Panc1 (cell line): ENCODE data around the gene MACF1. TPM values are rescaled to one million over a fixed set of nuclear protein-coding genes. Genes with fewer than 3 reads are reported as not detected.
"Not testable (repeated sequence)": the region's sequence is repeated elsewhere in the genome, so short reads cannot be mapped to it uniquely, and the experiment has no call there.

ENCODE experiments used
- ATAC-seq: fragments of 200-7000 bp; cut with Tn5 transposase; 2 replicates; pipeline ENCODE4 v1.9.1; 2020; ENCODE audit warnings: mild to moderate bottlenecking, moderate library complexity
- BruUV-seq: library from RNA; stranded (reverse); fragments of 400-500 nt; replicated peaks from 2 replicates; lab custom pipeline; 2021; lab: Mats Ljungman, UMichigan
- CTCF ChIA-PET: fragments of 300-600 bp; sonication (Branson Sonifier 250); formaldehyde crosslinking; loops from one replicate; lab custom pipeline; 2022; ENCODE audit warnings: antibody characterized with exemption; lab: Charles Lee
- POLR2A ChIA-PET: fragments of 300-600 bp; sonication (Branson Sonifier 250); formaldehyde crosslinking; loops from one replicate; lab custom pipeline; 2022; ENCODE audit warnings: antibody characterized with exemption; lab: Charles Lee
- DNase-seq: peaks from one replicate; pipeline ENCODE4 v3.0.0-alpha.2; 2010; ENCODE audit warnings: low read depth, low spot score
- H3K27ac ChIP-seq: 2 replicates; pipeline ENCODE4 v1.5.1; 2011; ENCODE audit warnings: mild to moderate bottlenecking, low read length, inconsistent platforms
- H3K27me3 ChIP-seq: fragments of 200-500 bp; sonication (Bioruptor generic); 2 replicates; pipeline ENCODE4 v1.6.0; 2014; ENCODE audit warnings: low read length, inconsistent platforms; ENCODE audit not compliant: control insufficient read depth, insufficient read depth
- H3K36me3 ChIP-seq: fragments of 200-500 bp; sonication (Bioruptor generic); 2 replicates; pipeline ENCODE4 v1.5.1; 2014; ENCODE audit warnings: inconsistent platforms, mild to moderate bottlenecking, low read length, moderate library complexity; ENCODE audit not compliant: control insufficient read depth, insufficient read depth
- H3K4me1 ChIP-seq: 2 replicates; pipeline ENCODE4 v1.5.1; 2011; ENCODE audit warnings: inconsistent platforms, mild to moderate bottlenecking, low read length, moderate library complexity; ENCODE audit not compliant: control insufficient read depth, insufficient read depth
- H3K4me3 ChIP-seq, 2 experiments: 2 replicates each; pipeline ENCODE4 v1.5.1; 2011 to 2012; ENCODE audit warnings: low read depth in 2 of 2, low read length in 2 of 2, mild to moderate bottlenecking in 2 of 2, inconsistent platforms in 1 of 2, moderate library complexity in 1 of 2
- H3K9me3 ChIP-seq: fragments of 200-500 bp; sonication (Bioruptor generic); 2 replicates; pipeline ENCODE4 v1.5.1; 2014; ENCODE audit warnings: low read depth, mild to moderate bottlenecking, inconsistent platforms, low read length, moderate library complexity; ENCODE audit not compliant: control insufficient read depth, insufficient read depth
- POLR2AphosphoS5 ChIP-seq: IDR thresholded peaks from 2 replicates; pipeline ENCODE4 v1.6.1; 2012; ENCODE audit warnings: mild to moderate bottlenecking, low read depth, low read length, moderate library complexity
- REST ChIP-seq, 2 experiments: IDR thresholded peaks; 2 replicates each; pipeline ENCODE4 v1.6.1; 2011 to 2012; ENCODE audit warnings: low read depth in 2 of 2, control low read depth in 1 of 2, low read length in 1 of 2, mild to moderate bottlenecking in 1 of 2, moderate library complexity in 1 of 2; ENCODE audit not compliant: insufficient read depth in 1 of 2
- SIN3A ChIP-seq: IDR thresholded peaks from 2 replicates; pipeline ENCODE4 v1.6.1; 2012; ENCODE audit warnings: low read depth, mild to moderate bottlenecking, low read length, moderate library complexity, borderline replicate concordance; ENCODE audit not compliant: insufficient read depth
- TCF7L2 ChIP-seq: IDR thresholded peaks from 2 replicates; pipeline ENCODE4 v1.6.1; 2011; ENCODE audit warnings: mild to moderate bottlenecking, low read depth, low read length, inconsistent platforms
- in situ Hi-C: cut with HindIII; loops from 2 replicates; pipeline ENCODE4 v1.10.0; 2016; ENCODE audit warnings: low sequenced_read_pairs, low pct_unique_long_range_greater_than_20kb
- intact Hi-C: fragments of 100-400 bp; cut with micrococcal nuclease; formaldehyde crosslinking; loops from one replicate; pipeline ENCODE4 v1.10.0; 2022; ENCODE audit not compliant: unreplicated experiment
- total RNA-seq: library from RNA; stranded (reverse); gene quantifications from one replicate; pipeline ENCODE4 v1.2.1, GENCODE V29; 2021; ENCODE audit not compliant: unreplicated experiment
- TF ChIP-seq, protein P1 (sequence below): fragments of 450-650 bp; IDR thresholded peaks from 2 replicates; pipeline ENCODE4 v1.5.1; 2017; ENCODE audit warnings: mild to moderate bottlenecking

The MACF1 gene
- total RNA-seq, 1 experiment from 2014 or later, result 413 TPM

DNA sequence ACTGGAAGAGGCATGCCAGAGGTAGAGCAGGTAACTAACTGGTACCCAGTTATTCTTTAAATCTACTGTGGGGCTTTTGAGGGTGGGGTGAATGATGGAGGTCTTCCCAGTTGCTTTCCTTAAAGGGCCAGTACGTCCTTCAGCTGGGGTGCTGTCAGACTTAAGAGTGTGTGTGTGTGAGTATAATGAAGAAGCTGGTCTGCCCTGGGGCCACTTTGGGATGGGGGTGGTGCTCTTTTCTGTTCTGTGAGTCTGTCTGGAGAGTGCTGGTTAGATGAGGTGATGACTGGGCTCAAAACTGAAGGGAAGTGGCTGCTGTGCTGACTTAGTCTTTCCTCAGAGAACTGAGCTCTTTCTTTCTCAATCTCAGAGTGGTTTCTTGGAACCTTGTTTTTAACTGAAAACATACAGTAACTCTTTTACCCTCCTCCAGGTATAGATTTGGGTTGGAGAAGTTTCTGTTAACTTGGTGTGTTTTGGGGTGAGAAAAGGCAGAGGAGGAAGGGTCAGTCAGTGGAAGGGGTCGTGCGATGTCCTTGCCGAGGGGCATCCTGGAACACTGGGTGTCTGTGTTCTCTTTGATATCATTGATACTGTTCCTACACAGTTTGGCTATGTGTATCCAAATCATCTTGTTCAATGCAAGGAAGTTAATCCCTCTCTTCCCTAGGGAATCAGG lies 746 bp downstream of the MACF1 start:
- peak overlapping the region; percentile 82 for H3K27ac ChIP-seq
- H3K4me3 ChIP-seq, result peak overlapping the region; percentile 31 to 46
- TF ChIP-seq POLR2AphosphoS5, result no peak
- TF ChIP-seq TCF7L2, result no peak
- TF ChIP-seq REST (IDR thresholded peaks at IDR 0.05; ENCODE audit: insufficient read depth in 1 of 2, low read depth in 2 of 2, low read length in 1 of 2), result no peak
- no peak for TF ChIP-seq SIN3A
- TF ChIP-seq, protein P1, sequence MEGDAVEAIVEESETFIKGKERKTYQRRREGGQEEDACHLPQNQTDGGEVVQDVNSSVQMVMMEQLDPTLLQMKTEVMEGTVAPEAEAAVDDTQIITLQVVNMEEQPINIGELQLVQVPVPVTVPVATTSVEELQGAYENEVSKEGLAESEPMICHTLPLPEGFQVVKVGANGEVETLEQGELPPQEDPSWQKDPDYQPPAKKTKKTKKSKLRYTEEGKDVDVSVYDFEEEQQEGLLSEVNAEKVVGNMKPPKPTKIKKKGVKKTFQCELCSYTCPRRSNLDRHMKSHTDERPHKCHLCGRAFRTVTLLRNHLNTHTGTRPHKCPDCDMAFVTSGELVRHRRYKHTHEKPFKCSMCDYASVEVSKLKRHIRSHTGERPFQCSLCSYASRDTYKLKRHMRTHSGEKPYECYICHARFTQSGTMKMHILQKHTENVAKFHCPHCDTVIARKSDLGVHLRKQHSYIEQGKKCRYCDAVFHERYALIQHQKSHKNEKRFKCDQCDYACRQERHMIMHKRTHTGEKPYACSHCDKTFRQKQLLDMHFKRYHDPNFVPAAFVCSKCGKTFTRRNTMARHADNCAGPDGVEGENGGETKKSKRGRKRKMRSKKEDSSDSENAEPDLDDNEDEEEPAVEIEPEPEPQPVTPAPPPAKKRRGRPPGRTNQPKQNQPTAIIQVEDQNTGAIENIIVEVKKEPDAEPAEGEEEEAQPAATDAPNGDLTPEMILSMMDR, result no peak
- ATAC-seq, result peak; percentile 68
- no peaks in the 10 kb centered on the region for H3K36me3 ChIP-seq
- ChIA-PET CTCF (interaction anchor here (0.6 to 2.2 kb wide), 4 partner anchors 13 to 107 kb away, joined by 3 to 9 read pairs (median 3); no protein-coding TSS in a partner anchor), POLR2A (interaction anchor here (0.5 to 1.5 kb wide), 4 partner anchors 13 to 25 kb away, joined by 3 to 6 read pairs (median 4); no protein-coding TSS in a partner anchor)
- no peak for DNase-seq
- BruUV-seq, result no TSS peak
- in situ Hi-C loops, result no loop called here
- H3K27me3 ChIP-seq, result no peaks in the 10 kb centered on the region
- intact Hi-C loops, result no loop called here
- H3K4me1 ChIP-seq, result peaks cover 25% of the 10 kb centered on the region
- H3K9me3 ChIP-seq, result no peaks in the 10 kb centered on the region

DNA sequence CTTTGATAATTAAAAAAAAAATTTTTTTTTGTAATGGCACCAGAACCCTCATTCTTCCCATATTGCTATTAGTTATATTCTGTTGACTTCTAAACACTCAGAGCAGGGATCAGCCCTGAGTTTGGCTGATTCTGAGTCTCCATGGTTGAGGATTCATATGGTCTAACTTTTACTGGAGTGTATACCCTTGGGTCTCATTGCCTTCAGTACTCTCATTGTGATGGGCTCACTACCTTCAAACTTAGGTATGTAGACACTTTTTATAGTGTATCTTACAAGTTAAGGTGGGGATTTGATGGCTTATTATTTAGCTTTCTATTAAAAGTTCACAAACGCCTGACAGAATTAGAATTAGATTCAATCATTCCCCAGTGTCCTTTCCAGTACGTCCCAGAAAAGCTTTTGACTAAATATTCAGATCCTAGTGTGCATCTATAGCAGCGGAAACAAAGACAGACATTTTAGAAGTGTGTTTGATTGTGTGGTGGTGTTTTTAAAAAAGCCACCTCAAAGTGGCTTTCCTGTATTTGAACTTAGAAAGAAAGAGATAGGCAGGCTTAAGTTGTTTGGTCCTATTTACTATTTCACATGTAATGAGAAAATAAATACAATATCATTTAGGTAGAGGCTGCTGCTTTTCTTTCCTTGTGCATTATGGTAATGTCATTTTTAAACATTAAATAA lies 1.4 kb downstream of the MACF1 start:
- Histone ChIP-seq H3K27me3 (no peaks in the 10 kb centered on the region), H3K9me3 (no peaks in the 10 kb centered on the region), H3K27ac (peak overlapping the region; percentile 82), H3K4me1 (peaks cover 25% of the 10 kb centered on the region), H3K4me3 (peak overlapping the region; percentile 31 to 46), H3K36me3 (no peaks in the 10 kb centered on the region)
- DNase-seq, result no peak
- ChIA-PET POLR2A (interaction anchor here (0.6 to 1.5 kb wide), 2 partner anchors 14 to 24 kb away, joined by 5 to 6 read pairs; no protein-coding TSS in a partner anchor), CTCF (no interaction called here)
- TF ChIP-seq, protein P1, result no peak
- TF ChIP-seq REST (IDR thresholded peaks at IDR 0.05; ENCODE audit: insufficient read depth in 1 of 2, low read depth in 2 of 2, low read length in 1 of 2) (no peak), TCF7L2 (no peak), POLR2AphosphoS5 (no peak), SIN3A (no peak)
- in situ Hi-C loops (no loop called here), intact Hi-C loops (no loop called here)
- no TSS peak for BruUV-seq
- no peak; the same call in 1 of the 2 replicates for ATAC-seq

DNA sequence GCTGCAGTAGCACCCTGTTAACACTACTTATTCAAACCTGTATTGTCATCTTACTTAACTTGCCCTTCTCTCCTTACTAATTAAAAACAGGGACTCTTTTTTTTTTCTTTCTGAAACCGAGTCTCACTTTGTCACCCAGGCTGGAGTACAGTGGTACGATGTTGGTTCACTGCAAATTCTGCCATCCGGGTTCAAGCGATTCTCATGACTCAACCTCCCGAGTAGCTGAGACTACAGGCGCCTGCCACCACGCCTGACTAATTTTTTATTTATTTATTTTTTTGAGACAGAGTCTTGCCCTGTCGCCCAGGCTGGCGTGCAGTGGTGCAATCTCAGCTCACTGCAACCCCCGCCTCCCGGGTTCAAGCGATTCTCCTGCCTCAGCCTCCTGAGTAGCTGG lies 3.9 kb downstream of the MACF1 start:
- ATAC-seq, intact Hi-C loops, DNase-seq, H3K27ac ChIP-seq, H3K27me3 ChIP-seq, H3K36me3 ChIP-seq, H3K4me3 ChIP-seq, in situ Hi-C loops, H3K9me3 ChIP-seq, BruUV-seq: not testable (repeated sequence)
- ChIA-PET CTCF (interaction anchor here (0.6 kb wide), 1 partner anchor 16 kb away, joined by 6 read pairs; no protein-coding TSS in a partner anchor), POLR2A (interaction anchor here (0.7 kb wide), 1 partner anchor 14 kb away, joined by 12 read pairs; no protein-coding TSS in a partner anchor)
- peaks cover 30% of the 10 kb centered on the region for H3K4me1 ChIP-seq
